Left lung (tissue), 10 donors: ENCODE data around the gene RAD23B. TPM values are rescaled to one million over a fixed set of nuclear protein-coding genes. Genes with fewer than 3 reads are reported as not detected.

Experiments
- ATAC-seq: fragments of 200-7000 bp; cut with Tn5 transposase; one replicate; pipeline ENCODE4 v1.9.1; 2020; ENCODE audit warnings: moderate library complexity
- DNase-seq, 4 donors: peaks; one replicate each; pipeline ENCODE4 v3.0.0-alpha.2; 2013 to 2020
- H3K27ac ChIP-seq, 2 donors: fragments of 200-600 bp; sonication (generic) in 1 of 2; one replicate each; pipeline versions ENCODE4 v1.5.0 to v1.8.0; 2020 to 2021
- H3K27me3 ChIP-seq, 2 donors: fragments of 200-600 bp; sonication (generic) in 1 of 2; one replicate each; pipeline versions ENCODE4 v1.5.0 to v1.8.0; 2020 to 2021
- H3K36me3 ChIP-seq, 2 donors: fragments of 200-600 bp; sonication (generic) in 1 of 2; one replicate each; pipeline versions ENCODE4 v1.5.0 to v1.8.0; 2020 to 2021
- H3K4me1 ChIP-seq, 2 donors: fragments of 200-600 bp; one replicate each; pipeline ENCODE4 v1.8.0; 2021
- H3K4me3 ChIP-seq, 2 donors: fragments of 200-600 bp; sonication (generic) in 1 of 2; one replicate each; pipeline versions ENCODE4 v1.5.0 to v1.8.0; 2020 to 2021; ENCODE audit warnings: mild to moderate bottlenecking in 1 of 2
- H3K9me3 ChIP-seq, 2 donors: fragments of 200-600 bp; sonication (generic) in 1 of 2; one replicate each; pipeline versions ENCODE4 v1.5.0 to v1.8.0; 2020 to 2021
- CTCF ChIP-seq, 2 donors: fragments of 200-600 bp; sonication (generic) in 1 of 2; IDR thresholded peaks; one replicate each; pipeline versions ENCODE4 v1.5.0 to v1.8.0; 2021; ENCODE audit warnings: antibody characterized with exemption in 2 of 2
- intact Hi-C, 2 donors: fragments of 100-400 bp; cut with DNase I; formaldehyde crosslinking; loops; one replicate each; pipeline versions ENCODE4 v1.11.2 to v1.14.2; 2022
- polyA plus RNA-seq, 6 donors: library from polyadenylated mRNA; unstranded; fragments of 120-200 nt; gene quantifications; one replicate each; pipeline ENCODE4 v1.2.1, GENCODE V29; 2013; ENCODE audit not compliant: insufficient read length in 6 of 6
- total RNA-seq, 2 donors: library from RNA; stranded (reverse); fragmentation: NEBNext Ultra II Directional; extraction: Animal tissue kit (Norgen Biotek cat#: 25700); gene quantifications; one replicate each; pipeline ENCODE4 v1.2.1, GENCODE V29; 2021
- donor health status: DM: no; HTN: yes; CAD: no.
- donor health status: DM: no; HTN: no; CAD: no.

The RAD23B gene
- total and polyA plus RNA-seq, 8 donors: 105 to 142 (median 114) TPM

GRCh38 chr9:107378006-107378405, 94.9 kb downstream of the RAD23B start:
- no peak for ATAC-seq
- Histone ChIP-seq H3K27ac (no peak overlapping the region), H3K36me3 (no peaks in the 10 kb centered on the region), H3K4me1 (no peaks in the 10 kb centered on the region), H3K4me3 (no peak overlapping the region), H3K27me3 (no peaks in the 10 kb centered on the region), H3K9me3 (no peaks in the 10 kb centered on the region)
- intact Hi-C loops: no loop called here
- TF ChIP-seq CTCF (IDR thresholded peaks at IDR 0.05): no peak
- no peak for DNase-seq

Other genes starting within 250 kb of the RAD23B start
- gene KLF4, start 206.5 kb downstream of the RAD23B start, total RNA-seq: 10 to 100 TPM; 45.9 to 62.2 TPM
- gene KLF4, start 206.5 kb downstream of the RAD23B start, polyA plus RNA-seq: 10 to 100 TPM; 12.3 to 89.6 (median 53.3) TPM